DND-41 (cell line): ENCODE measurements around the gene PLCL1.

Experiments used
- EZH2 ChIP-seq: IDR thresholded peaks from 3 replicates; pipeline ENCODE4 v1.6.1; 2012; ENCODE audit warnings: borderline replicate concordance, low read depth, mild to moderate bottlenecking, moderate library complexity, low read length, inconsistent platforms; ENCODE audit not compliant: severe bottlenecking
- TF ChIP-seq, protein P1 (sequence below): IDR thresholded peaks from 2 replicates; pipeline ENCODE4 v1.5.1; 2012; ENCODE audit warnings: borderline replicate concordance, low read length, moderate library complexity, mild to moderate bottlenecking; ENCODE audit not compliant: poor library complexity, severe bottlenecking; ENCODE audit errors: extremely low read depth

DNA sequence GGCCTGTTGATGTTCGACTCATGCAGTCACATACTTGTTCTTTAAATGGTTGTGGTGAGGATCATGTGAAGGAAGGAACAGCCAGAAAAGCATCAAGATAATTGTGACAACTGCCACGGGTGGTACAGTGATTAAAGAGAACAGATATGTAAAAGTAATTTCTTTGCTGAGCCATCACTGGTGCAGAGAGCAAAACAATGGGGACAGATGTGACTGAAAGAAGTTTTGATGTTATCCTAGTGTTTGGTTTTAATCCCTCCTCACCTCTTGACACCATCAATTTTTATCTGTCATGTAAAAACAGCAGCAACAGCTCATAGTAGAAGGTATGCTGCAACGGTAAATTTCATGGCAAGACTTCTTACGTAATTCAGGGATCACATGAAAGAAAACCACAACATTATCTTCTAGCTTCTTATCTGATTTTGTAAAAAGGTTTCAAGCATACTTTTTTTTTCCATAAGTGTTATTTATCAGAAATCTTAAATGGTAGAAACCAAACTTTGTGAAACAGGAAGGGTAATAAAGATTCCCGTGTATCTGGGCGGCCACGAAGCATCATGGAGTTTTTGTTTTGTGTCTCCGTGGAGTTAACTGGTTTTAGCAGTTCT is 65.2 kb downstream of the PLCL1 start:
- TF ChIP-seq, protein P1, sequence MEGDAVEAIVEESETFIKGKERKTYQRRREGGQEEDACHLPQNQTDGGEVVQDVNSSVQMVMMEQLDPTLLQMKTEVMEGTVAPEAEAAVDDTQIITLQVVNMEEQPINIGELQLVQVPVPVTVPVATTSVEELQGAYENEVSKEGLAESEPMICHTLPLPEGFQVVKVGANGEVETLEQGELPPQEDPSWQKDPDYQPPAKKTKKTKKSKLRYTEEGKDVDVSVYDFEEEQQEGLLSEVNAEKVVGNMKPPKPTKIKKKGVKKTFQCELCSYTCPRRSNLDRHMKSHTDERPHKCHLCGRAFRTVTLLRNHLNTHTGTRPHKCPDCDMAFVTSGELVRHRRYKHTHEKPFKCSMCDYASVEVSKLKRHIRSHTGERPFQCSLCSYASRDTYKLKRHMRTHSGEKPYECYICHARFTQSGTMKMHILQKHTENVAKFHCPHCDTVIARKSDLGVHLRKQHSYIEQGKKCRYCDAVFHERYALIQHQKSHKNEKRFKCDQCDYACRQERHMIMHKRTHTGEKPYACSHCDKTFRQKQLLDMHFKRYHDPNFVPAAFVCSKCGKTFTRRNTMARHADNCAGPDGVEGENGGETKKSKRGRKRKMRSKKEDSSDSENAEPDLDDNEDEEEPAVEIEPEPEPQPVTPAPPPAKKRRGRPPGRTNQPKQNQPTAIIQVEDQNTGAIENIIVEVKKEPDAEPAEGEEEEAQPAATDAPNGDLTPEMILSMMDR, result no peak
- TF ChIP-seq EZH2, result no peak
